ENCODE results near the gene BCAP29. TPM values are rescaled to one million over a fixed set of nuclear protein-coding genes. Genes with fewer than 3 reads are reported as not detected.

The BCAP29 gene
- total and polyA plus RNA-seq, 7 donors = 15.6 to 173 (median 104) TPM

DNA sequence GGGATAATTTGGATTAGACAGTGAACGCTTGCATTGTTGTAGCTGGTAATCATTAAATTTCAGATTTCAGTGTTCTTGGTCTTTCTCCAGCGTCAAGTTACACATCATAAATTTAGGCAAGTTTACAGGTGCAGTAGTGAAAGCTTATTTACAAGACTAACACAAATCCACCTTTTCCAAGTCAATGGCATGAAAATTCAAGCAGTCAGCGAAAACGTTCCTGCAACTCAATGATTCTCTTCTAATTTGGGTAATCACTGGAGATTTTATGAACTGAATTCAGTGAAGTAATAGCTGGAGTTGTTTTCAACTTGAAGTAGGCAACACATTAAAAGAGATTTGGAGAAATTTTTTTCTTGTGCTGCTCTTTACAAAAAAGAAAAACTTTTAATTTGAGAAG lies 17.9 kb downstream of the BCAP29 start:
- H3K4me1 ChIP-seq = peaks cover 0 to 24% (median 12%) of the 10 kb centered on the region in 4 donors
- H3K9me3 ChIP-seq = no peaks in the 10 kb centered on the region
- H3K4me3 ChIP-seq = no peak overlapping the region
- no peak for TF ChIP-seq POLR2A (IDR thresholded peaks at IDR 0.05)
- intact Hi-C loops (cut with DNase I) = loop anchor here (5.0 to 10.0 kb wide), 2 partner anchors 36 to 133 kb away; partner anchors contain the start of genes COG5 and DUS4L
- H3K36me3 ChIP-seq = peaks cover 0 to 49% (median 8%) of the 10 kb centered on the region in 4 donors
- WGBS, 2 donors = 26 to 73% methylated on average over 4 of the region's 4 CpGs
- no peak for DNase-seq
- no peaks in the 10 kb centered on the region for H3K27me3 ChIP-seq
- H3K27ac ChIP-seq = no peak overlapping the region

DNA sequence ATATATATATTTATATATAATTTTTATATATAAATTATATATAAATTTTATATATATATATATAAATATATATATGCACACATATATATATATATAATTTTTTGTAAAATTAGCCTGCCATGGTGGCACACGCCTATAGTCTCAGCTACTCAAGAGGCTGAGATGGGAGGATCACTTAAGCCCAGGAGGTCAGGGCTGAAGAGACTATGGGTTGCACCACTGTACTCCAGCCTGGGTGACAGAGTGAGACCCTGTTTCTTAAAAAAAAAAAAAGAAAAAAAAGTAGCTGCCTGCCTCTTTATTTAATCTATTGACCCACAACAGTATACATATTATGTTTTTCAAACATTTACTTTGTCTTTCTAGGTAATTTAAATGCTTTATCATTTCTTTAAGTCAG lies 19.2 kb downstream of the BCAP29 start:
- Histone ChIP-seq H3K36me3 (peaks cover 0 to 50% (median 10%) of the 10 kb centered on the region in 4 donors), H3K4me3 (no peak overlapping the region), H3K27me3 (no peaks in the 10 kb centered on the region), H3K27ac (no peak overlapping the region), H3K9me3 (no peaks in the 10 kb centered on the region), H3K4me1 (peaks cover 0 to 16% (median 7%) of the 10 kb centered on the region in 4 donors)
- TF ChIP-seq POLR2AphosphoS5 (IDR thresholded peaks at IDR 0.05) (no peak), EP300 (IDR thresholded peaks at IDR 0.05) (no peak), POLR2A (IDR thresholded peaks at IDR 0.05) (no peak)
- TF ChIP-seq, protein P1, sequence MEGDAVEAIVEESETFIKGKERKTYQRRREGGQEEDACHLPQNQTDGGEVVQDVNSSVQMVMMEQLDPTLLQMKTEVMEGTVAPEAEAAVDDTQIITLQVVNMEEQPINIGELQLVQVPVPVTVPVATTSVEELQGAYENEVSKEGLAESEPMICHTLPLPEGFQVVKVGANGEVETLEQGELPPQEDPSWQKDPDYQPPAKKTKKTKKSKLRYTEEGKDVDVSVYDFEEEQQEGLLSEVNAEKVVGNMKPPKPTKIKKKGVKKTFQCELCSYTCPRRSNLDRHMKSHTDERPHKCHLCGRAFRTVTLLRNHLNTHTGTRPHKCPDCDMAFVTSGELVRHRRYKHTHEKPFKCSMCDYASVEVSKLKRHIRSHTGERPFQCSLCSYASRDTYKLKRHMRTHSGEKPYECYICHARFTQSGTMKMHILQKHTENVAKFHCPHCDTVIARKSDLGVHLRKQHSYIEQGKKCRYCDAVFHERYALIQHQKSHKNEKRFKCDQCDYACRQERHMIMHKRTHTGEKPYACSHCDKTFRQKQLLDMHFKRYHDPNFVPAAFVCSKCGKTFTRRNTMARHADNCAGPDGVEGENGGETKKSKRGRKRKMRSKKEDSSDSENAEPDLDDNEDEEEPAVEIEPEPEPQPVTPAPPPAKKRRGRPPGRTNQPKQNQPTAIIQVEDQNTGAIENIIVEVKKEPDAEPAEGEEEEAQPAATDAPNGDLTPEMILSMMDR (IDR thresholded peaks at IDR 0.05) = no peak
- intact Hi-C loops (cut with DNase I) = loop anchor here (5.0 to 10.0 kb wide), 2 partner anchors 37 to 134 kb away; partner anchors contain the start of genes COG5 and DUS4L
- 95 to 96% methylated on average over 1 of the region's 1 CpG for WGBS, 2 donors
- no peak for DNase-seq

DNA sequence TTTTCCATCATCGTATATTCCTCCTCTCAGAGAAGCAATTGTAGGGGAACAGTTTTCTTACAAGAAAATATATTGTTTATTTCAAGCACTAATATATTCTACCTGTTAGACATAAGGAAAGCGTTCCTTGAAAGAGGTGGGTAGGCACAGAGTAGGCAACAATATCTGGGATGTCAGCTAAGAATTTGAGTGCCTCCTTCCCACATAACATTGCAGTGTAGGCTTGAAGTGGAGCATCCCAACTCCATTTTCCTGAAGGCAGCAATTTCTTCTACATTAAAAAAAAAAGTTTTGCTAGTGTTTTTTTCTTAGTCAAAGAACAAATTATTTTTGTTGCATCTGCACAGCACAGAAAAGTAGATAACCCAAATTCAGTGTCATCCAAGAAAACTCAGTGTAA lies 20.8 kb downstream of the BCAP29 start:
- H3K4me1 ChIP-seq = peaks cover 0 to 3% (median under 1%) of the 10 kb centered on the region in 4 donors
- TF ChIP-seq POLR2AphosphoS5 (IDR thresholded peaks at IDR 0.05) (no peak), POLR2A (IDR thresholded peaks at IDR 0.05) (no peak), EP300 (IDR thresholded peaks at IDR 0.05) (no peak)
- TF ChIP-seq, protein P1 (IDR thresholded peaks at IDR 0.05) = no peak
- no peaks in the 10 kb centered on the region for H3K27me3 ChIP-seq
- WGBS, 2 donors = 93 to 96% methylated on average over 2 of the region's 2 CpGs
- H3K27ac ChIP-seq = no peak overlapping the region
- no peak for DNase-seq
- H3K9me3 ChIP-seq = no peaks in the 10 kb centered on the region
- H3K4me3 ChIP-seq = no peak overlapping the region
- intact Hi-C loops (cut with DNase I) = no loop called here
- peaks cover 0 to 43% (median 9%) of the 10 kb centered on the region in 4 donors for H3K36me3 ChIP-seq

DNA sequence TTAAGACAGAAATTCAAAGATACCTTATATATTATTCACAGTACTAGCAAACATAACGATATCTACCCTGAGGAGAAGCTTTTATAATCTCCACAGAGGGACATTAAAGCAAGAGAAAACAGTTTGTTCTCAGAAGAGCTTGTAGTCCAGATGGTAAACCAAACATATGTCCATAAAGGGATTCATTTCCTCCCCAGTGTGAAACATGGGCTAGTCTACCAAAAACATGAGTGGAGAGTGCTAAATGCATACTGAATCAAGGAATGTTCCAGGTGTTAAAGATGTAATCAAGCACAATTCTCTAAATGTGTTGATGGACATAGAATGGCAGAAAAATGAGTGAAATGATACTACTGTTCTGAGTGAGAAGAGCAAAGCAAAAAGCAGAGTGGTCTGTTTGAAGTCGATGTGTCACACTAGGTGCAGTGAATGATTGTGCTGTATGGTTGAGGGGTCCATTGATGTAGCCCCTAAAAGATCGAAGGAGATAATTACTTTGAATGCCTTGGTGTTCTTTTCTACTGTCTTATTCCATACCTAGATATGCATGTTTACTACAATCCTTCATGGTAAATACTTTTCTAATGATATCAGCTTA lies 25.3 kb downstream of the BCAP29 start:
- H3K4me3 ChIP-seq = no peak overlapping the region
- peaks cover 0 to 9% (median 4%) of the 10 kb centered on the region in 4 donors for H3K4me1 ChIP-seq
- no peak overlapping the region for H3K27ac ChIP-seq
- intact Hi-C loops (cut with DNase I) = no loop called here
- no peaks in the 10 kb centered on the region for H3K27me3 ChIP-seq
- no peaks in the 10 kb centered on the region for H3K9me3 ChIP-seq
- DNase-seq = no peak
- peaks cover 0 to 35% (median 7%) of the 10 kb centered on the region in 4 donors for H3K36me3 ChIP-seq
- TF ChIP-seq EP300 (IDR thresholded peaks at IDR 0.05) (no peak), POLR2A (IDR thresholded peaks at IDR 0.05) (no peak), POLR2AphosphoS5 (IDR thresholded peaks at IDR 0.05) (no peak)
- TF ChIP-seq, protein P1 (IDR thresholded peaks at IDR 0.05) = no peak
- 87 to 90% methylated on average over 3 of the region's 3 CpGs for WGBS, 2 donors

DNA sequence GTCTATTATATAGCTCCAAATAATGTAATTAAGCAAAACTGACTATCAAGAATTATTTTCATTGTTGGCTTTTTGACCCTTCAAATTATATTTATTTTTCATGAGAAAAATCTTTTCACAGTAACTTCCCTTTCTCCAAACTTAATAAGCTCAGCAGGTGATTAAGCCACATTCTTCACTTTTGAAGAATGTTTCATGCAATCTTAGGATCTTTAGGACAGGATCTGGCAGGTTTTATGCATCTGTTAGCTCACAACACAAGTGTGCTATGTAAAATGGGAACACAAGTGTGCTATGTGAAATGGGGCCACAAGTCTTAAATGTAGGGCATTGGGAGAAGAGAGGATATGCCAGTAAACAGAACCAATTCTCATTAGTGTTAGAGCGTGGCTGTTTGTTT lies 26.3 kb downstream of the BCAP29 start:
- Histone ChIP-seq H3K27ac (no peak overlapping the region), H3K4me1 (peaks cover 0 to 10% (median 5%) of the 10 kb centered on the region in 4 donors), H3K27me3 (no peaks in the 10 kb centered on the region), H3K4me3 (no peak overlapping the region), H3K36me3 (peaks cover 0 to 25% (median 3%) of the 10 kb centered on the region in 4 donors), H3K9me3 (no peaks in the 10 kb centered on the region)
- intact Hi-C loops (cut with DNase I) = no loop called here
- WGBS, 2 donors = 95 to 99% methylated on average over 1 of the region's 1 CpG
- DNase-seq = no peak
- TF ChIP-seq, protein P1 (IDR thresholded peaks at IDR 0.05) = no peak
- no peak for TF ChIP-seq EP300 (IDR thresholded peaks at IDR 0.05)
- no peak for TF ChIP-seq POLR2AphosphoS5 (IDR thresholded peaks at IDR 0.05)
- TF ChIP-seq POLR2A (IDR thresholded peaks at IDR 0.05) = no peak

Measured in sigmoid colon (tissue), 7 donors.